ENCODE data around the gene DNAH1. TPM values are rescaled to one million over a fixed set of nuclear protein-coding genes. Genes with fewer than 3 reads are reported as not detected.

Gene DNAH1
- total RNA-seq, 2 experiments from 2014 or later, result 13.2 to 13.5 TPM

DNA sequence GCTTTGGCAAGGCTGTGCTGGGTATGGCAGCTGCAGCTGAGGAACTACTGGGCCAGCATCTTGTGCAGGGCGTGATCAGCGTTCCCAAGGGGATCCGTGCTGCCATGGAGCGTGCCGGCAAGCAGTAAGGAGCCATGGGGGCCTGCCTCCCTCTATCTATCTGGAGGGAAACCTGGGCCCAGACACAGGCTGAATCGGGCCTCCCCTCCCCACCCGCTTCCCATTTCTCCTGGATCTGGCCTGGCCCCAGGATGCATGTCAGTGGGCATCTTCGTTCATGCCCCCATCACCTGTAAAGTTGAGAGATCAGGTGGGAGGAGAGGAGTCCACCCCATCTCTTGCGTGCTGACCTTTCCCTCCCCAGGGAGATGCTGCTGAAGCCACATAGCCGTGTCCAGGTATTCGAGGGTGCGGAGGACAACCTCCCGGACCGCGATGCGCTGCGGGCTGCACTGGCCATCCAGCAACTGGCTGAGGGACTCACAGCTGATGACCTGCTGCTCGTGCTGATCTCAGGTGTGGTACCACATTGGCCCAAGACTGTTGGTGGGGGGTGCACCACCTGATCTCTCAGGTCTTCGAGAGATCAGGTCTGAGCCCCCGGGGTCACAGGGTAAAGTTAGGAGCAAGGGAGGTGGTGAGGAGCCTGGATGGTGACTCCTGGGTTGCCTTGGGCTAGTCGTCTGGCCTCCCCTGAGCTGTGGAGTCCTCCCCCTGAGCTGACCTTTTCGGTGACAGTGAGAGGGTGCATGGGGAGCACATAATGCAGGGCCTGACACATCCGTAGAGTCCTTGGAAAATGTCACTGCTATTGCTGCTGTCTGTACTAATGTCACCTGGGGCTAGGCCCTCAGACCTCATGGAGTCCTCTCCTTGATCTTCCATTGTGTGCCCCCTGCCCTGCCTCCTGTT is 25.3 kb upstream of the DNAH1 start:
- H3K4me3 Mint-ChIP-seq, result no peak overlapping the region
- ChIA-PET POLR2A (interaction anchor here (1.0 kb wide), 1 partner anchor 48 kb away, joined by 3 read pairs; no protein-coding TSS in a partner anchor), CTCF (interaction anchor here (0.6 to 8.2 kb wide), 6 partner anchors 19 to 156 kb away, joined by 3 to 86 read pairs (median 3); no protein-coding TSS in a partner anchor)
- DNase-seq, result no peak
- peaks cover 18% of the 10 kb centered on the region for H3K4me1 Mint-ChIP-seq (ENCODE audit: low read depth)
- H3K27ac Mint-ChIP-seq, result no peak overlapping the region
- intact Hi-C loops (cut with micrococcal nuclease), result loop anchor here (1.0 kb wide), 1 partner anchor 48 kb away; no protein-coding TSS in a partner anchor
- no peaks in the 10 kb centered on the region for H3K9me3 Mint-ChIP-seq
- H3K36me3 Mint-ChIP-seq, result peaks cover 11% of the 10 kb centered on the region
- H3K27me3 Mint-ChIP-seq, result no peaks in the 10 kb centered on the region

DNA sequence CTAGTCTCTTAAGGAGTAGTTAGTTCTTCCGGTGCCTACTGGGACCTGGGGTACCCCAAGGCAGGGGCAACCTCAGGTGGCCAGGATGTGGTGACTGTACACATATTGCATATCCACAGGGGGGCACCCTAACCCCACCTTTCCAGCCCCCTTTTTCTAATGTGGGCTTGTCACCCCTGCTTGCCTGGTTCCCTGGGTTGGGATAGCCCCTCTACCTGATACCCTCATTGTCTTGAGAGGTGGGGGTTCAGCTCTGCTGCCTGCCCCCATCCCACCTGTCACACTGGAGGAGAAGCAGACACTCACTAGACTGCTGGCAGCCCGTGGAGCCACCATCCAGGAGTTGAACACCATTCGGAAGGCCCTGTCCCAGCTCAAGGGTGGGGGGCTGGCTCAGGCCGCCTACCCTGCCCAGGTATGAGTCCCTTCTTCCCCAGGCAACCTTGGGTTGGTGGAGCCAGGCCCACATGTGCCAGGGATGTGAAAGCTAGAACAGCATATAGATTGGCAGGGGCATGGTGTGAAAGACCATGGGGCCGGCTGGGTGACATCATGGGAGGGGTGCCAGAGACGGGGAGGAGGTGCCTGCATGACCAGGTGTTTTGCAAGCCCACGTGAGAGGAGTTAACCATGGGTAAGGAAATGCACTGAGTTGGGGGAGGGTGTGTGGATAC is 24.5 kb upstream of the DNAH1 start:
- no peaks in the 10 kb centered on the region for H3K9me3 Mint-ChIP-seq
- ChIA-PET CTCF (interaction anchor here (0.6 to 8.2 kb wide), 5 partner anchors 31 to 71 kb away, joined by 3 to 86 read pairs (median 4); no protein-coding TSS in a partner anchor), POLR2A (no interaction called here)
- H3K27ac Mint-ChIP-seq, result no peak overlapping the region
- peak; percentile 57 for DNase-seq
- H3K4me1 Mint-ChIP-seq (ENCODE audit: low read depth), result peaks cover 17% of the 10 kb centered on the region
- peaks cover 10% of the 10 kb centered on the region for H3K36me3 Mint-ChIP-seq
- no peaks in the 10 kb centered on the region for H3K27me3 Mint-ChIP-seq
- no peak overlapping the region for H3K4me3 Mint-ChIP-seq
- intact Hi-C loops (cut with micrococcal nuclease), result loop anchor here (1.0 kb wide), 1 partner anchor 48 kb away; no protein-coding TSS in a partner anchor

DNA sequence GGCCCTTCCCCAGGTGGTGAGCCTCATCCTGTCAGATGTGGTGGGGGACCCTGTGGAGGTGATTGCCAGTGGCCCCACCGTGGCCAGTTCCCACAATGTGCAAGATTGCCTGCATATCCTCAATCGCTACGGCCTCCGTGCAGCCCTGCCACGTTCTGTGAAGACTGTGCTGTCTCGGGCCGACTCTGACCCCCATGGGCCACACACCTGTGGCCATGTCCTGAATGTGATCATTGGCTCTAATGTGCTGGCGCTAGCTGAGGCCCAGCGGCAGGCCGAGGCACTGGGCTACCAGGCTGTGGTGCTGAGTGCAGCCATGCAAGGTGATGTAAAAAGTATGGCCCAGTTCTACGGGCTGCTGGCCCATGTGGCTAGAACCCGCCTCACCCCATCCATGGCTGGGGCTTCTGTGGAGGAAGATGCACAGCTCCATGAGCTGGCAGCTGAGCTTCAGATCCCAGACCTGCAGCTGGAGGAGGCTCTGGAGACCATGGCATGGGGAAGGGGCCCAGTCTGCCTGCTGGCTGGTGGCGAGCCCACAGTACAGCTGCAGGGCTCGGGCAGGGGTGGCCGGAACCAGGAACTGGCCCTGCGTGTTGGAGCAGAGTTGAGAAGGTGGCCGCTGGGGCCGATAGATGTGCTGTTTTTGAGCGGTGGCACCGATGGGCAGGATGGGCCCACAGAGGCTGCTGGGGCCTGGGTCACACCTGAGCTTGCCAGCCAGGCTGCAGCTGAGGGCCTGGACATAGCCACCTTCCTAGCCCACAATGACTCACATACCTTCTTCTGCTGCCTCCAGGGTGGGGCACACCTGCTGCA is 23.7 kb upstream of the DNAH1 start:
- H3K4me1 Mint-ChIP-seq (ENCODE audit: low read depth), result peaks cover 12% of the 10 kb centered on the region
- H3K36me3 Mint-ChIP-seq, result peaks cover 7% of the 10 kb centered on the region
- no peak for DNase-seq
- H3K4me3 Mint-ChIP-seq, result no peak overlapping the region
- H3K9me3 Mint-ChIP-seq, result no peaks in the 10 kb centered on the region
- no peaks in the 10 kb centered on the region for H3K27me3 Mint-ChIP-seq
- intact Hi-C loops (cut with micrococcal nuclease), result no loop called here
- no peak overlapping the region for H3K27ac Mint-ChIP-seq
- ChIA-PET CTCF (interaction anchor here (1.1 to 8.2 kb wide), 3 partner anchors 44 to 61 kb away, joined by 4 to 86 read pairs (median 4); no protein-coding TSS in a partner anchor), POLR2A (no interaction called here)

DNA sequence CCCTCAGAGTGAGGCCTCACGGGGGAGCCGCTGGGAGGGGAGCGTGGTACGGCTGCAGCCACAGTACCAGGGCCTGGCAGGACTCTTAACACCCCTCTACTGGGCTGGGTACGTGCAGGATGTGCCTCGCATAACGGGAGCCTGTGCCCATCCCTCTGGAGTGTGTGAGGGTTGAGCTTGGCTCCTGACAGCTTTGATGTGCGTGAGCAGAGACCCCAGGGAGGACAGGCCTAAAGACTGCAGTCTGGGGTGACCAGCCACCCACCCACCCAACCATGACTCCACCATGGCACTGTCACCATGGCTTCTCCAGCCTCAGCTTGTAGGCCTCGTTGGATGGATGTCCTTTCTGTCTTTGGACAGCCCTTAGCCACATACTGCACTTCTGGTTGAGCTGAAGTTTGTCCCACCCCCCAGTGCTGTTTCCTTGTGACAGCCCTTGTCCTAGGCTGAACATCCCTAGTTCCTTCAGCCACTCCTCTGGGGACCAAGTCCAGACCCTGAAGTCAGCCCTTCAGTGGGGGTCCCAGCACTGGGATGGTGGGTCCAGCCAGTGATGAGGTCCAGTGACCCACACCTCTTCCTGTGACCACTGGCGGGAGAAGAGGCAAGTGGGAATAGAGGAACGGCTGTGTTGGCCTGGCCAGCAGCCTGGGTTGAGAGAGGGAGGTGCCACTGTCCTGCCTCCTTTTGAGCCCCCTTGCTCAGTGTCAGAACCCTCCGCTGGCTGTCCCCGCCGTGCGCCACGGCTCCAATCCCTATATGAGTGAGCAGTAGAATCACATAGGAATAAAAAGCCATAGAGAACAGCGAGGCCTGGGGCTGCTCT is 22.4 kb upstream of the DNAH1 start:
- no peak for DNase-seq
- Mint-ChIP-seq H3K9me3 (no peaks in the 10 kb centered on the region), H3K4me1 (ENCODE audit: low read depth) (peaks cover 10% of the 10 kb centered on the region), H3K4me3 (no peak overlapping the region), H3K27me3 (no peaks in the 10 kb centered on the region), H3K36me3 (peaks cover 5% of the 10 kb centered on the region), H3K27ac (no peak overlapping the region)
- ChIA-PET POLR2A (interaction anchor here (0.6 kb wide), 1 partner anchor 33 kb away, joined by 3 read pairs; no protein-coding TSS in a partner anchor), CTCF (interaction anchor here (8.2 kb wide), 1 partner anchor 46 kb away, joined by 86 read pairs; no protein-coding TSS in a partner anchor)
- intact Hi-C loops (cut with micrococcal nuclease), result no loop called here

DNA sequence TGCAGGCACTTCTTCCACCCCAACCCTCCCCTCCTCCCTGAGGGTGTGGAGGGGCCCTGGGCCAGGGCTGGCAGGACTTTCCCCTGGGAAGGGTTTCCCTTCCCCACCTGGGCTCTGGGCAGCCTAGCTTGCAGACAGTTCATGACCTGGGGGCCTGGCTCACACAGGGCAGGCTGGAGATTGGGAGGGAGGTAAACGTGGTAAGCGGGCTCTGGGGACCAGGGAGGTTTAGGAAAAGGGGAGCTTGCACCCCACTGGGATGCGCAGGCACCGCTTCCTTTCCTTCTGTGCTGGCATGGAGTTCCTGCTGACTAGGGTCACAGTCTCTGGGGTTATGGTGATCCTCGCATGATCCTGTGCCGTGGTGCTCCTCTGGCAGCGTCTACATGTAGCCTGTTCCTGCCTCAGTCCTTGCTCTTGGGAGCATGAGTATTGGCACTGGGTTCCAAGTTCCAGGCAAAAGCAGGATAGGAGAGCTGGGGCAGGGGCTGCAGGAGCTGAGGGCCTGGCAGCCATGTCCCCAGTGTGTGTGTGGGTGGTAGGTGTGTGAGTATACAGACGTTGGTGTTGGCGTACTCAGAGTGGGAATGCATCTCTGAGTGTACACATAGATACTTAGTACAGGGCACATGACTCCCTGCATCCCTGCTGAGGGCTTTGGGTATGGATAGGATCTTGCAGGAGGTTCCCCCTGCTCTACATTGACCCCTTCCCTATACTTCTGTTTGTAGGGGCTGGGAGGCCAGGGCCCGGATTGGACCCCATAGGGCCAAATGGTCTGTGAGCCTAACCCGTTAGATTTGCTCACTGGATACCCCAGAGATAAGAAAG is 21.6 kb upstream of the DNAH1 start:
- DNase-seq, result no peak
- intact Hi-C loops (cut with micrococcal nuclease), result no loop called here
- Mint-ChIP-seq H3K4me1 (ENCODE audit: low read depth) (peaks cover 3% of the 10 kb centered on the region), H3K27ac (no peak overlapping the region), H3K4me3 (no peak overlapping the region), H3K27me3 (no peaks in the 10 kb centered on the region), H3K9me3 (no peaks in the 10 kb centered on the region), H3K36me3 (peaks cover 5% of the 10 kb centered on the region)
- ChIA-PET CTCF (interaction anchor here (8.2 kb wide), 1 partner anchor 45 kb away, joined by 86 read pairs; no protein-coding TSS in a partner anchor), POLR2A (no interaction called here)

DNA sequence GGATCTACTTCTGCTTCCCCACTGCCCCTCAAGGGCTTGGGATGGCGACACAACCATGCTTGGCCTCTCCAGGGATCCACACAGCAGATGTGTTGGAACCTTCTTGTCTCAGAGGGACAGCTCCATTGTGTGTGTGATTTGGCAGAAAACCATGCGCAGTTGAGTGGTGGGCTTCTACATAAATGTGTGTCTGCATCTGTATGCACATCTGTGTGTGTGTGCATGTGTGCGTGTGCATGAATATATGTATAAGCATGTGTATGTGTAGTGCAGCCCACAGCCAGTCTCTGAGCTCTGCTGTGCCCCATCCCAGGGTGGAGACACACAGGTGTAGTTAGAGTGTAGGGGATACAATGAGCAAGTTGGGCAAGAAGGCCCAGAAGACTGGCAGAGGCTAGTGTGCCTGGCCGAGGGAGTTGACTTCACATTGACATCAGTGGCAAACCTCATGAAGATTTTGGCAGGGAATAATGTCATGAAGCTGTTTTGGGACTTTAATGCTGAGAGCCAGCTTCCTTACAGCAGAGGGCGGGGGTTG is 20.4 kb upstream of the DNAH1 start:
- no peak overlapping the region for H3K27ac Mint-ChIP-seq
- no peaks in the 10 kb centered on the region for H3K27me3 Mint-ChIP-seq
- intact Hi-C loops (cut with micrococcal nuclease), result no loop called here
- peaks cover 7% of the 10 kb centered on the region for H3K4me1 Mint-ChIP-seq (ENCODE audit: low read depth)
- no peak overlapping the region for H3K4me3 Mint-ChIP-seq
- POLR2A ChIA-PET, result no interaction called here
- CTCF ChIA-PET, result interaction anchor here (1.5 to 4.1 kb wide), 2 partner anchors 44 to 75 kb away, joined by 7 to 15 read pairs; no protein-coding TSS in a partner anchor
- H3K36me3 Mint-ChIP-seq, result peaks cover 5% of the 10 kb centered on the region
- no peaks in the 10 kb centered on the region for H3K9me3 Mint-ChIP-seq
- no peak for DNase-seq

DNA sequence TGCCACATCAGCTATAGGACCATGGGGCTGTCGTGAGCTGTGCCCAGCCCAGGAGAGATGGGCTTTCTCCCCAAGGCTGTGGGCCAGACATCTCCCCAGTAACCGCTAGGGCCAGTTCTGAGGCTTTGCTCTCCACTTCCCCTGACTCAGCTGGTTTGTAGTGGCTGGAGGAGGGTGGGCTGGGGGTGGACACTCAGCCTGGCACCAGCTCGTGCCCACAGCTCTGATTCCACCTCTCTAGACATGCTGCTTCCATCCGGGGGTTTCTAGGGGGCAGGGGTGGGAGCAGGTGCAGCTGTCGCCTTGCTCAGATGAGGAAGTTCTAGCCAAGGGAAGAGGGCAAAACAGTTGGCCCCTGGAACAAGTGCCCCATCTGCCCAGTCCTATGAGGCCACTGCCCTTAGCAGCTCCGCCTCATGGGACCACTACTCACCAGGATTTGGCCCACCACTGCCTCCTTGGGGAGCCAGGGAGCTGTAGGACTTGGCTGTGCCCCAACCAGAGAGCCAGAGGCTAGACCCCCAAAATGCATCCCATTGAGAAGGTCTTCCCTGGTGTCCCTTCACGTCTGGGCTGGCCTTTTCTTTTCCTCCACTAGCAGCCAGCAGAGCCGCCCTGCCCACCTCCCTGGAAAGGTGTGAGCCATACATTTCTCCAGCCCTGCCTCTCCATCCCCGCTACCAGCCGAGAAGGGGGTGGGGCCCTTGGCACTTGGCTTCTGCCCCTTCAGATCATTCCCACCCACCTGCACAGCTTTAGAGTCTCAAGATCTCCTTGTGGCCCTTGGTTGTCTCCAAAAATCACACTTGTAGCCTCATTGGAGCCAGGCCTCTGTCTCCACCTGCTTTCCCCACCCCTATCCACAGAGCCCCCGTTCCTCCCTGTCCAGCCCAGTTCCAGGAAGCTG is 18.6 kb upstream of the DNAH1 start:
- Mint-ChIP-seq H3K4me1 (ENCODE audit: low read depth) (peaks cover 7% of the 10 kb centered on the region), H3K36me3 (peaks cover 2% of the 10 kb centered on the region), H3K27me3 (no peaks in the 10 kb centered on the region), H3K9me3 (no peaks in the 10 kb centered on the region), H3K27ac (no peak overlapping the region), H3K4me3 (no peak overlapping the region)
- intact Hi-C loops (cut with micrococcal nuclease), result no loop called here
- ChIA-PET POLR2A (no interaction called here), CTCF (interaction anchor here (2.2 to 4.1 kb wide), 2 partner anchors 42 to 66 kb away, joined by 6 to 15 read pairs; no protein-coding TSS in a partner anchor)
- no peak for DNase-seq

DNA sequence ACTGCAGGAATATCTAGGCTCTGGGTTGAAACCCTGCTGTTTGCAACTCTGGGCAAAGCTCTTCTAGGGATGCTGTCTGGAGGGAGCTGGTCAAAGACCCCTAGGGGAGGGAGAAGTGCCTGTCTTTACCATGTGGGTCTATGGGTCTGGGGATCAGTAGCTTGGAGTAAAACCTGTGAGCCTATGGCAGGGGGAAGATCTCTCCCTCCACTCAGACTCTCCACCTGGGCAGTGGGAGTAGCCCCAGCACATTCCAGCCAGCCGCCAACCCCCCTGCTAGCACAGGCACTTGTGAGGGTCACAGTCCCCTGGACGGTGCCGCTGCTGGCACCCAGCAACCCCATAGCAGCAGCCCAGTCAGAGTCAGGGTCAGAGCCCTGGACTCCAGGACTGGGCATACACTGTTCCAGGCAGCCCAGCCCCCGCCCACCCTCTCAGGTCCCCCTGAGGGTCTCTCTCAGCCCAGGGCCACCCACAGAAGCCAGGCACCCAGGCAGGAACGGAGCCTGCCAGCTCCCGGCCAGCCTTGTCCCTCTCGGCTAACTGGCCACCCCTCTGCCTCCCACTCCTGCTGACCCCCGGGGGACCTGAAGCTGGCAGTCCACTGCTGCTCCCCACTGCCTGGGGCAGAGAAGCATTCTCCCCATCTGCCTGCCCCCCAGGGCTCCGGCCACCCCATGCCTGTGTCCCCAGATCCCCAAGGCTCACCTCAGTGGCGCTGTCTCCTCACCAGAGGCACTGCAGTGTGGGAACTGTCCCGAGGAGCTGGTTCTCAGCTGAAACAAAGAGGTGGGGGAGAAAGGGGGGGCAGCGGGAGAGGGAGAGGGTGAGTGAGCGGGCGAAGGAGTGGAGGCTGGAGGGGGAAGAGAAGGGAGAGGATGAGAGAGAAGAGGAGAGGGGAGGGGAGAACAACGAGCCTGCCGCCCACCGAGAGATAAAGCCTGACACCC is 17.7 kb upstream of the DNAH1 start:
- Mint-ChIP-seq H3K4me1 (ENCODE audit: low read depth) (peaks cover 7% of the 10 kb centered on the region), H3K4me3 (no peak overlapping the region), H3K9me3 (no peaks in the 10 kb centered on the region), H3K36me3 (no peaks in the 10 kb centered on the region), H3K27me3 (no peaks in the 10 kb centered on the region), H3K27ac (no peak overlapping the region)
- CTCF ChIA-PET, result interaction anchor here (1.1 to 4.1 kb wide), 3 partner anchors 41 to 78 kb away, joined by 3 to 15 read pairs (median 6); no protein-coding TSS in a partner anchor
- DNase-seq, result no peak
- intact Hi-C loops (cut with micrococcal nuclease), result no loop called here
- POLR2A ChIA-PET, result no interaction called here

All from activated CD4-positive, alpha-beta memory T cell treated with anti-CD3 and anti-CD28 coated beads for 36 hours (primary cell).